ENCODE measurements around the gene PTCD2.
"Not testable (repeated sequence)": the region's sequence is repeated elsewhere in the genome, so short reads cannot be mapped to it uniquely, and the experiment has no call there.

The PTCD2 gene

GRCh38 chr5:72298711-72299110, 21.5 kb upstream of the PTCD2 start:
- no peak for DNase-seq

GRCh38 chr5:72300590-72301339, 19.4 kb upstream of the PTCD2 start:
- DNase-seq = peak; percentile 45

- DNase-seq = no peak
Observed at GRCh38 chr5:72301557-72301956, 18.6 kb upstream of the PTCD2 start.

- no peak for DNase-seq
Observed at GRCh38 chr5:72302171-72302570, 18.0 kb upstream of the PTCD2 start.

GRCh38 chr5:72305194-72306142, 14.7 kb upstream of the PTCD2 start:
- DNase-seq = no peak

GRCh38 chr5:72307573-72307967, 12.6 kb upstream of the PTCD2 start:
- DNase-seq = no peak

GRCh38 chr5:72307968-72308852, 12.0 kb upstream of the PTCD2 start:
- peak; percentile 99 for DNase-seq

- no peak for DNase-seq
Observed at GRCh38 chr5:72308853-72309191, 11.4 kb upstream of the PTCD2 start.

- no peak for DNase-seq
Observed at GRCh38 chr5:72313141-72313540, 7.0 kb upstream of the PTCD2 start.

GRCh38 chr5:72314571-72315172, 5.5 kb upstream of the PTCD2 start:
- peak; percentile 95 for DNase-seq

GRCh38 chr5:72319435-72319975, 668 bp upstream of the PTCD2 start:
- DNase-seq = not testable (repeated sequence)

- DNase-seq = no peak
Observed at GRCh38 chr5:72324189-72324825, 4.1 kb downstream of the PTCD2 start.

GRCh38 chr5:72325566-72326305, 5.6 kb downstream of the PTCD2 start:
- no peak for DNase-seq

GRCh38 chr5:72326306-72326649, 6.1 kb downstream of the PTCD2 start:
- no peak for DNase-seq

GRCh38 chr5:72328172-72328571, 8.0 kb downstream of the PTCD2 start:
- DNase-seq = peak; percentile 50

GRCh38 chr5:72330712-72331111, 10.5 kb downstream of the PTCD2 start:
- DNase-seq = no peak

- no peak for DNase-seq
Observed at GRCh38 chr5:72337159-72337558, 17.0 kb downstream of the PTCD2 start.

- DNase-seq = no peak
Observed at GRCh38 chr5:72338689-72339209, 18.6 kb downstream of the PTCD2 start.

- DNase-seq = no peak
Observed at GRCh38 chr5:72346398-72346797, 26.2 kb downstream of the PTCD2 start.

GRCh38 chr5:72347801-72348308, 27.7 kb downstream of the PTCD2 start:
- no peak for DNase-seq

GRCh38 chr5:72351376-72351775, 31.2 kb downstream of the PTCD2 start:
- no peak for DNase-seq
